HK-2 (cell line): ENCODE measurements around the gene IGFBP3.

ENCODE experiments used
- DNase-seq: peaks from one replicate; pipeline ENCODE4 v3.0.0-alpha.2; 2018; ENCODE audit not compliant: unreplicated experiment

Gene IGFBP3

GRCh38 chr7:45891462-45892402, 29.3 kb downstream of the IGFBP3 start:
- DNase-seq, result no peak

- no peak for DNase-seq
Observed at GRCh38 chr7:45890902-45891461, 30.1 kb downstream of the IGFBP3 start.

GRCh38 chr7:45890125-45890901, 30.8 kb downstream of the IGFBP3 start:
- no peak for DNase-seq

- DNase-seq, result no peak
Observed at GRCh38 chr7:45889367-45890067, 31.6 kb downstream of the IGFBP3 start.

GRCh38 chr7:45888993-45889366, 32.1 kb downstream of the IGFBP3 start:
- DNase-seq, result no peak

- DNase-seq, result no peak
Observed at GRCh38 chr7:45888185-45888992, 32.7 kb downstream of the IGFBP3 start, which contains the start of gene IGFBP1. TSS of gene IGFBP1 (plus strand) at chr7:45888488. CDS start at chr7:45888653, 165 bp downstream.

GRCh38 chr7:45886931-45887667, 34.0 kb downstream of the IGFBP3 start:
- no peak for DNase-seq

GRCh38 chr7:45885264-45885882, 35.7 kb downstream of the IGFBP3 start:
- DNase-seq, result no peak

- no peak for DNase-seq
Observed at GRCh38 chr7:45884136-45884535, 36.9 kb downstream of the IGFBP3 start.

- no peak for DNase-seq
Observed at GRCh38 chr7:45882465-45882810, 38.6 kb downstream of the IGFBP3 start.

GRCh38 chr7:45881759-45882464, 39.2 kb downstream of the IGFBP3 start:
- DNase-seq, result no peak

GRCh38 chr7:45881280-45881758, 39.8 kb downstream of the IGFBP3 start:
- no peak for DNase-seq

GRCh38 chr7:45880433-45880860, 40.6 kb downstream of the IGFBP3 start:
- DNase-seq, result no peak

- DNase-seq, result no peak
Observed at GRCh38 chr7:45878457-45879144, 42.5 kb downstream of the IGFBP3 start.

GRCh38 chr7:45876519-45876918, 44.6 kb downstream of the IGFBP3 start:
- no peak for DNase-seq

- no peak for DNase-seq
Observed at GRCh38 chr7:45874408-45875131, 46.5 kb downstream of the IGFBP3 start.

GRCh38 chr7:45873355-45873754, 47.7 kb downstream of the IGFBP3 start:
- DNase-seq, result no peak

GRCh38 chr7:45873035-45873354, 48.1 kb downstream of the IGFBP3 start, which contains the start of gene CCDC201:
TSS of gene CCDC201 (minus strand) at chr7:45873082. CDS start at chr7:45873007, 75 bp downstream.
- DNase-seq, result no peak
